Activated CD4-positive, CD25-positive, alpha-beta regulatory T cell treated with anti-CD3 and anti-CD28 coated beads, Interleukin-2, amount 50 U/mL, for 24 hours (primary cell): ENCODE results near the gene B3GAT1.

Source experiments
- ATAC-seq, 2 donors: fragments of 150-1000 bp; cut with Tn5 transposase; one replicate each; pipeline ENCODE4 v1.10.0; 2021; ENCODE audit warnings: mild to moderate bottlenecking in 1 of 2, moderate library complexity in 1 of 2

B3GAT1 gene

GRCh38 chr11:134390706-134391569 is 21.1 kb downstream of the B3GAT1 start:
- ATAC-seq, result no peak

- no peak for ATAC-seq
Observed at GRCh38 chr11:134389464-134390180, 22.4 kb downstream of the B3GAT1 start.

GRCh38 chr11:134388590-134388989 is 23.5 kb downstream of the B3GAT1 start:
- ATAC-seq, result no peak

GRCh38 chr11:134387501-134387900 is 24.5 kb downstream of the B3GAT1 start:
- ATAC-seq, result no peak

DNA sequence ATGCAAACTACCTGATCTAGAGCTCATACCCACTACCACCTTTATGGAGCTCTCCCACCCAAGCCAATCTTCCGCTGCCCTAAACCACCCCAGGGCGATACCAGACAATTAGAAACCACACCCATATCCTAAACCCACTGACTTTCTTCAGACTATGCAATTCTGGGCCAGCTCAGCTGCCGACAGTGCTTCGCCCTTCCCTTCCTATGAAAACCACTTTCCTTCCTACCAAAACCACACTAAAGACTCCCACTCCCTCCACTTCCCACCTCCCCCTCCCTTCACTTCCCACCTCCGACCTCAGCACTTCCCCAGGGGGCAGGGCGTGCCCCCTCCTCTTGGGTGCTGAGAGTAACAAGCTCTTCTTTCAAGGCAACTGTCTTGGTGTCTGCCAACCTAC is 25.1 kb downstream of the B3GAT1 start:
- ATAC-seq, result no peak

DNA sequence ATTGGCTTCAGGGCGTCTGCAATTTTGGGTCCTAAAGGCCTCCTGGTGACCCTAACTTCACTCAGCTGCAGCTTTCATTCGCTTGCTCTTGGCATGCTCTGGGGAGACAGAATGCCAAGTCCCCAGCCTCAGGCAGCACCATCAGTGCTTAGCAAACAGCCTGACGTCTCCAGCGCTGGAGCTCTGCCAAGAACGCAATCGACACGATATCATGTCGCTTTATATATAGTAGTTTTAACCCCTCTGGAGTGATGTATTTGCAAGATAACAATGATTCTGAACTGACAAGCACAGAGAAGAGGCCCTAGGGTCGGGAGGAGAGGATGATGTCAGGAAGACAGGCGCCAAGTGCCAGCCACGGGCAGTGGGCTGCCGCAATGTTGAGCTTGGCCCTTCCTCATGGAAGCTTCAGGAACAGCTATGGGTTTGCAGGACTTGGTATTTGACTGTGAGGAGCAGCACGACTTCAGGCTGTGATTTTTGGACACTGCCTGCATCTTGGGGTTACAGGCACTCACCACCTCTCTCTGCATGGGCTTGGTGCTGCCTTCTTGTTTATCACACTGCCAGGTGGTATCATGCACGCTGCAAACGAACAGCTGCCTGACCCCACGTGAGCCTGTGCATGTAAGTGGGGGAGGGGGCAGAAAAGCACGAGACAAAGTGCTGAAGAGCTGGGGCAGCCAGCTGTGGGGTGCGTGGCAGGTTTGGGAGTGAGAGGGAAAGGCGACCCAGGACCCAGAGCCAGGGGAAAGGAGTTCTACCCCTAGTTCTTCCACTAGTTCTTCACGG is 26.1 kb downstream of the B3GAT1 start:
- no peak for ATAC-seq

- no peak for ATAC-seq
Observed at GRCh38 chr11:134385171-134385570, 26.9 kb downstream of the B3GAT1 start.

DNA sequence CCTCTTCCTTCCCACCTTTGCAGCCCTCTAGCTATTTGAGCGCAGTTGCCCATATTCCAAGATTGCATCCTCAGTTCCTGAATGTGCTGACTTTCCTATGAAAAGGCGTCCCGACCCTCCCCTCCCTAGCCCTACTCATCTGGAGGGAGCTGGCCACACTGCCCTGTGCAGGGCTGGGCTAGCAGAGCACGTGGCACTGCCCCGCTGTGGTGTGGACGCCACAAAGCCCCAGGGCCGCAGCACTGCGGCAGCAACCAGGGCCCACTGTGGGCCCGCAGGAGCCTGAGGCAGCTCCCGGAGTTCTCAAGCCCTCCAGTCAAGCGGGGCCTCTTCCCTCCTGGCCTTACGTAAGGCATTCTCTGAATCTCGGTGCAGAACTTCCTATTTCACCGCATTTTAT is 27.6 kb downstream of the B3GAT1 start:
- ATAC-seq, result no peak

- ATAC-seq, result no peak
Observed at GRCh38 chr11:134383576-134384221, 28.3 kb downstream of the B3GAT1 start.

GRCh38 chr11:134382830-134383229 is 29.2 kb downstream of the B3GAT1 start:
- no peak for ATAC-seq

- no peak for ATAC-seq
Observed at GRCh38 chr11:134382257-134382656, 29.8 kb downstream of the B3GAT1 start.

DNA sequence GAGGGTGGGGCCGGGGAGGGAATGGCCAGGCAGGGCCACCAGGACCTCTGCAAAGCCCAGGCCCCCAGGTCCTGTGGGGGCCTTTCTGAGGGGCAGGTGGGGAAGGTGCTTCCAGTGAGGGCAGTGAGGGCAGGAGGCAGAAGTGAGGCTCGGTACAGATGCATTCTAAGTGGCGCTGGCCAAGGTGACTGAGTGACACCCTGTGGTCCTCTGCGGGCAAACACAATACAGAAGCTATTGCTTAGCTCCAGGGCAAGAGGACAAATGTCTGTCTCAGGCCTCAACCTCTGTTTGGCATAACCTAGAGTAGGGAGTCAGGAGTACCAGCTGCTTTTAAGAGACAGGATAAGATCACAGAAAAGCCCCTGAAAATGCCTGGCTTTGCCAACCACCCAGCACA is 31.3 kb downstream of the B3GAT1 start:
- ATAC-seq, result no peak

DNA sequence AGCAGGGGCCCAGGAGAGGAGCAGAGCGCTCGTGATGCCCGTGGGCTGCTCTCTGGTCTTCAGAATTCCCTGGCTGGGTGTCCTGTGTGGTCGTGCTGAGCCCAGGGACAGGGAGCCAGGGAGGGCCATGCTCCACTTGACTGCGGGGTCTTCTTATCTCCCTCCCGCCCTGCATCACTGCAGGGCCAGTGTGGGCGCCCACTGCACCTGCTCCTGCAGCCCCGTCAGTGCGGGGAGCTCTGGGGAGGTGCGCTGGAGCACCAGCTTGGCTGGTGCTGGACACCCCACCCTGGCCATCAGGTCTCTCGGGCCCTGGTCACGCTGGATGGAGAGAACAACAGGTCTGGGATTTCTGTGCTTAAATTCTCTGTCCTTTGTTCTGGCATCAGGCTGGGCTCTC is 31.8 kb downstream of the B3GAT1 start:
- no peak for ATAC-seq

GRCh38 chr11:134379241-134379640 is 32.8 kb downstream of the B3GAT1 start:
- no peak for ATAC-seq

- no peak for ATAC-seq
Observed at GRCh38 chr11:134377876-134378275, 34.2 kb downstream of the B3GAT1 start.

DNA sequence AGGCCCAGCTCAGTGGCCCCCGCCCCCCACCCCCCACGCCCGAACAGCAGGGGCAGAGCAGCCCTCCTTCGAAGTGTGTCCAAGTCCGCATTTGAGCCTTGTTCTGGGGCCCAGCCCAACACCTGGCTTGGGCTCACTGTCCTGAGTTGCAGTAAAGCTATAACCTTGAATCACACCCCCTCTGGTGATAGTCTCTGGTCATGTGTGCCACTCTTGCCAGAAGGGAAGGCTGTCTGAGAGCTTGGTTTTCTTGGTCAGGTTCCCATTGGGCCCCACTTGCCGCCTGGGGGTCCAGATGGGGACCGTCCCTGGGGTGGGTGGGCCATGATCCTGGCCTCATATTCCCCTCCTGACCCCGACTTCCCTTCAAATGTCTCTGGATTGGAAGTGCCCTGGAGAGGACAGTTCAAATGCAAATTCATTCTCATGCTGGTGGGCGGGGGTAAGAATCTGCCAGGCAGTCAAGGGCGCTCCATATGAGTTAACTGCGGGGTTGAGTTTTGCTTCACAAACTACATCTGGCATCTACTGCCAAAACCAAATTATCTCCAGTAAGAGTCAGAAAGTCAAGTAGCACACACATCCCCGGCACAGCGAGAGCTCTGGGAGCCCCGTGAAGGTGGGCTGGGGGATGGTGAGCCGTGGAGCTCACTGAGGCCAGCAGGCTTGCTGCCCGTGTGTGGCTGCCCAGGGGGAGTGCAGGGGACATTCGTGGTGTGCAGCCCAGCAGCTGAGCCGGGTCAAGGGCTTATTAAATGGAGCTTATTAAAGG is 35.7 kb downstream of the B3GAT1 start:
- ATAC-seq, result no peak

DNA sequence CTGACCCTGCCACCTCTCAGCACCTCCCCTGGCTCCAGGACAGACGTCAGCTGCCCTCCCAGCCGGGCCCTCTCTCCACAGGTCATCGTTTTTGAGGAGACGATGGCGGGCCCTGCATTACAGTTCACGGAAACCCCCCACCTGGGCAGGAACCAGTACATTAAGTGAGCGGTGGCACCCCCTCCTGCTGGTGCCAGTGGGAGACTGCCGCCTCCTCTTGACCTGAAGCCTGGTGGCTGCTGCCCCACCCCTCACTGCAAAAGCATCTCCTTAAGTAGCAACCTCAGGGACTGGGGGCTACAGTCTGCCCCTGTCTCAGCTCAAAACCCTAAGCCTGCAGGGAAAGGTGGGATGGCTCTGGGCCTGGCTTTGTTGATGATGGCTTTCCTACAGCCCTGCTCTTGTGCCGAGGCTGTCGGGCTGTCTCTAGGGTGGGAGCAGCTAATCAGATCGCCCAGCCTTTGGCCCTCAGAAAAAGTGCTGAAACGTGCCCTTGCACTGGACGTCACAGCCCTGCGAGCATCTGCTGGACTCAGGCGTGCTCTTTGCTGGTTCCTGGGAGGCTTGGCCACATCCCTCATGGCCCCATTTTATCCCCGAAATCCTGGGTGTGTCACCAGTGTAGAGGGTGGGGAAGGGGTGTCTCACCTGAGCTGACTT is 37.0 kb downstream of the B3GAT1 start:
- no peak for ATAC-seq

DNA sequence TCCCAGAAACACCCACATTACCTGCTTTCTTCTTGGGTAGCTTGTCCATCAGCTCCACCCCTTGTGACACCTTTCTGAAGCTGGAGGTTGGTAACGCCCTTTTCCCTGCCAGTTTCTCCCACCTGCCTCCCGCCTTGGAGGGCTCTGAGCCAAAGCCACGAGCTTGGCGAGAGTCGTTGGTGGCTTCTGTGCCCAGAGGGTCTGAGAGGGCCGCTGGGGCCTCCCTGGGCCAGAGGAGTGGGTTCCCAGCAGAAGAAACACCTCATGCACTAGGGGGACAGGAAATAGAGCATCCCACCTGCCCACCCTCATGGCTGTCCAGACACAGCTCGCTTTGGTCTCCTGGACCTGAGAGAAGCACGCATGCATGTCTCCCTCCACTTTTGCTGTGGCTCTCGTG is 37.9 kb downstream of the B3GAT1 start:
- no peak for ATAC-seq

- no peak for ATAC-seq
Observed at GRCh38 chr11:134373591-134374052, 38.4 kb downstream of the B3GAT1 start.

GRCh38 chr11:134372961-134373360 is 39.1 kb downstream of the B3GAT1 start:
- no peak for ATAC-seq

GRCh38 chr11:134372536-134372935 is 39.5 kb downstream of the B3GAT1 start:
- ATAC-seq, result no peak
